Fibroblast of lung (primary cell): ENCODE results near the gene PCLO. TPM values are rescaled to one million over a fixed set of nuclear protein-coding genes. Genes with fewer than 3 reads are reported as not detected.

Source experiments
- DNase-seq, 2 donors: peaks; one replicate each; pipeline versions ENCODE4 v3.0.0 to v3.0.0-alpha.2; 2010; ENCODE audit warnings: low read depth in 2 of 2
- H2AFZ ChIP-seq: 2 replicates; pipeline ENCODE4 v1.5.1; 2012; ENCODE audit warnings: low read length, control low read depth, inconsistent platforms
- H3K27ac ChIP-seq: 2 replicates; pipeline ENCODE4 v1.5.1; 2011; ENCODE audit warnings: low read length, control low read depth; ENCODE audit not compliant: insufficient read depth
- H3K27me3 ChIP-seq: 2 replicates; pipeline ENCODE4 v1.5.1; 2011; ENCODE audit warnings: mild to moderate bottlenecking, low read length; ENCODE audit not compliant: control insufficient read depth, insufficient read depth
- H3K36me3 ChIP-seq: 2 replicates; pipeline ENCODE4 v1.5.1; 2011; ENCODE audit warnings: low read length; ENCODE audit not compliant: control insufficient read depth, insufficient read depth
- H3K4me1 ChIP-seq: 2 replicates; pipeline ENCODE4 v1.5.1; 2011; ENCODE audit warnings: low read length; ENCODE audit not compliant: control insufficient read depth, insufficient read depth; ENCODE audit errors: extremely low read depth
- H3K4me2 ChIP-seq: 2 replicates; pipeline ENCODE4 v1.5.1; 2011; ENCODE audit warnings: low read length, control low read depth; ENCODE audit not compliant: insufficient read depth; ENCODE audit errors: extremely low read depth
- H3K4me3 ChIP-seq, 4 experiments: fragments of 200-600 bp in 1 of 4; sonication (generic) in 1 of 4; replicated peaks in 1 of 4; 2 replicates each; pipeline ENCODE4 v1.5.1; 2011 to 2016; ENCODE audit warnings: low read length in 4 of 4, low read depth in 3 of 4, mild to moderate bottlenecking in 3 of 4, control low read depth in 2 of 4, inconsistent platforms in 1 of 4, mixed read lengths in 1 of 4; ENCODE audit not compliant: insufficient read depth in 1 of 4; ENCODE audit errors: control extremely low read depth in 1 of 4
- H3K79me2 ChIP-seq: 2 replicates; pipeline ENCODE4 v1.5.1; 2012; ENCODE audit warnings: mild to moderate bottlenecking, low read length, inconsistent platforms; ENCODE audit not compliant: control insufficient read depth, insufficient read depth
- H3K9ac ChIP-seq: 2 replicates; pipeline ENCODE4 v1.5.1; 2011; ENCODE audit warnings: mild to moderate bottlenecking, low read length, control low read depth; ENCODE audit not compliant: insufficient read depth
- H3K9me3 ChIP-seq: 2 replicates; pipeline ENCODE4 v1.5.1; 2012; ENCODE audit warnings: low read depth, low read length; ENCODE audit not compliant: control insufficient read depth, insufficient read depth
- H4K20me1 ChIP-seq: 2 replicates; pipeline ENCODE4 v1.5.1; 2011; ENCODE audit warnings: low read length; ENCODE audit not compliant: control insufficient read depth, insufficient read depth; ENCODE audit errors: extremely low read depth
- EZH2 ChIP-seq: IDR thresholded peaks from 2 replicates; pipeline ENCODE4 v1.5.1; 2012; ENCODE audit warnings: low read length, control low read depth, mild to moderate bottlenecking; ENCODE audit errors: missing control alignments
- polyA plus RNA-seq, 2 donors: library from polyadenylated mRNA; depleted of rRNA in 1 of 2; stranded (reverse) in 1 of 2; unstranded in 1 of 2; fragments of >200 nt; gene quantifications; 2 replicates each; pipeline ENCODE4 v1.2.1, GENCODE V29; 2011 to 2012; ENCODE audit warnings: missing spikeins in 1 of 2
- total RNA-seq: library from RNA; depleted of rRNA; stranded (reverse); fragments of >200 nt; gene quantifications from 2 replicates; pipeline ENCODE4 v1.2.1, GENCODE V29; 2014
- TF ChIP-seq, protein P1 (sequence below), 2 donors: IDR thresholded peaks in 1 of 2; conservative IDR thresholded peaks in 1 of 2; 1 replicate in 1 of 2; 2 replicates in 1 of 2; pipeline ENCODE4 v1.5.1; 2011 to 2012; ENCODE audit warnings: low read length in 2 of 2, control low read depth in 1 of 2, inconsistent platforms in 1 of 2, low read depth in 1 of 2, mild to moderate bottlenecking in 1 of 2

PCLO gene
- total and polyA plus RNA-seq, 2 donors (not counting 1 experiment from before 2014, with no cell fraction given): 0.03 to 0.17 TPM

DNA sequence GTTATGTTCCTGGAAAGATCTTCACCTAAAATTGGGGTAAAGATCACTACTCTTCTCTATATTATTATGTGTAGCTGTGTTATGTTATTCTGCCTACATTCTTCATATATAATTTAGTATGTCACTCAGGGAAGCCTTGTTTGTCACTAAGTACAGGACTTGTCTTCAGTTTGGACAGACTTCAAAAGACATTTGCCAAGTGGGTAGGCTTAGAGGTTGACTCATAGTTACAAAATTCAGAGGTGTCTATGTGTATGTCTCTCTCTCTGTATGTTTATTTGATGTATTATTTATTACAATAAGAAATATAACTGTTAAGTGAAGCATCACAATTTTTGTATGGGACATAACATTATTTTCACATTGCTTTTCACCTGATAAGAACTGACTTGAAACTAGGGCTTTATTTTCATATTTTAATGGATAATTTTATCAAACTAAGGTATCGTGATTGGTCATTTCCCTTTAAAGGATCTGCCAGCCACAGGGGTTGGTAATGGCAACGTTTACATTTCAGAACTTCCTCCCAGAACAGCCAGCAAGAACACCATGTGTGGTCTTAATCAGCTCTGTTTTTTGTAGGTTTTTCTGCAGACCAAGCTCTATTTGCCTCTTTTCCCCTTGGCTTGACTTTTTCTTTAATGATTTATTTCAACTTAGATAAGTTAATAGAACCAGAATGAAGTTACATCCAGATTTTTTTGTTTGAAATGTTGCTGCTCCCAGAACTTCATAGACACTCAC lies 457.0 kb downstream of the PCLO start:
- Histone ChIP-seq H3K36me3 (no peaks in the 10 kb centered on the region), H3K4me1 (peaks cover 2% of the 10 kb centered on the region), H4K20me1 (no peaks in the 10 kb centered on the region), H3K27ac (no peak overlapping the region), H3K79me2 (no peaks in the 10 kb centered on the region), H3K9ac (no peak overlapping the region), H3K27me3 (no peaks in the 10 kb centered on the region), H3K4me2 (no peak overlapping the region), H3K9me3 (no peaks in the 10 kb centered on the region), H2AFZ (no peak overlapping the region), H3K4me3 (no peak overlapping the region)
- TF ChIP-seq EZH2: no peak
- TF ChIP-seq, protein P1, sequence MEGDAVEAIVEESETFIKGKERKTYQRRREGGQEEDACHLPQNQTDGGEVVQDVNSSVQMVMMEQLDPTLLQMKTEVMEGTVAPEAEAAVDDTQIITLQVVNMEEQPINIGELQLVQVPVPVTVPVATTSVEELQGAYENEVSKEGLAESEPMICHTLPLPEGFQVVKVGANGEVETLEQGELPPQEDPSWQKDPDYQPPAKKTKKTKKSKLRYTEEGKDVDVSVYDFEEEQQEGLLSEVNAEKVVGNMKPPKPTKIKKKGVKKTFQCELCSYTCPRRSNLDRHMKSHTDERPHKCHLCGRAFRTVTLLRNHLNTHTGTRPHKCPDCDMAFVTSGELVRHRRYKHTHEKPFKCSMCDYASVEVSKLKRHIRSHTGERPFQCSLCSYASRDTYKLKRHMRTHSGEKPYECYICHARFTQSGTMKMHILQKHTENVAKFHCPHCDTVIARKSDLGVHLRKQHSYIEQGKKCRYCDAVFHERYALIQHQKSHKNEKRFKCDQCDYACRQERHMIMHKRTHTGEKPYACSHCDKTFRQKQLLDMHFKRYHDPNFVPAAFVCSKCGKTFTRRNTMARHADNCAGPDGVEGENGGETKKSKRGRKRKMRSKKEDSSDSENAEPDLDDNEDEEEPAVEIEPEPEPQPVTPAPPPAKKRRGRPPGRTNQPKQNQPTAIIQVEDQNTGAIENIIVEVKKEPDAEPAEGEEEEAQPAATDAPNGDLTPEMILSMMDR (conservative IDR thresholded peaks at IDR 0.05 in 1 of 2, IDR thresholded peaks at IDR 0.05 in 1 of 2; ENCODE audit: low read depth in 1 of 2, low read length in 2 of 2): no peak
- DNase-seq: peak in 1 of 2 donors; percentile 18

DNA sequence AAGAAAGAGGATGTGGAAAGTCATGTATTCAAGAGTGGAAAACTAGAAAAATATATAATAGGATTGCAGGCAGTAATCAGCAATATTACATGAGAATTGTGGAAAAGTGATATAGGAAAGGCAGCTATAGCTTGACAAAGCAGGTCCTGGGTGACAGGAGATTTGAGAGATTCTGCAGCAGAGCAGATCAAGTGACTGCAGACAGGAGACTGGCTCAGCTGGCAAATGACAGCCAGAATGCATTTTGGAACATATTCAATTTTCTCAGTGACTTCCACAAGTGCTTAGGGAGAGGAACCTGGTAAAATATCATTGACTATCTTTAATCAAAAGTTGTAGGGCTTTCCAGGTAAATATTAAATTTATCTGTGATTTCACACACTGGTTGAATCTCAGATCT lies 458.6 kb downstream of the PCLO start:
- H3K4me1 ChIP-seq: peaks cover 2% of the 10 kb centered on the region
- H4K20me1 ChIP-seq: no peaks in the 10 kb centered on the region
- no peak for DNase-seq
- no peaks in the 10 kb centered on the region for H3K27me3 ChIP-seq
- no peaks in the 10 kb centered on the region for H3K36me3 ChIP-seq
- no peak overlapping the region for H3K9ac ChIP-seq
- no peaks in the 10 kb centered on the region for H3K79me2 ChIP-seq
- H3K27ac ChIP-seq: no peak overlapping the region
- H3K4me2 ChIP-seq: no peak overlapping the region
- no peak overlapping the region for H3K4me3 ChIP-seq
- TF ChIP-seq, protein P1 (conservative IDR thresholded peaks at IDR 0.05 in 1 of 2, IDR thresholded peaks at IDR 0.05 in 1 of 2; ENCODE audit: low read depth in 1 of 2, low read length in 2 of 2): no peak
- TF ChIP-seq EZH2: no peak
- no peak overlapping the region for H2AFZ ChIP-seq
- H3K9me3 ChIP-seq: no peaks in the 10 kb centered on the region
